ENCODE results near the gene NCS1.

Gene NCS1

DNA sequence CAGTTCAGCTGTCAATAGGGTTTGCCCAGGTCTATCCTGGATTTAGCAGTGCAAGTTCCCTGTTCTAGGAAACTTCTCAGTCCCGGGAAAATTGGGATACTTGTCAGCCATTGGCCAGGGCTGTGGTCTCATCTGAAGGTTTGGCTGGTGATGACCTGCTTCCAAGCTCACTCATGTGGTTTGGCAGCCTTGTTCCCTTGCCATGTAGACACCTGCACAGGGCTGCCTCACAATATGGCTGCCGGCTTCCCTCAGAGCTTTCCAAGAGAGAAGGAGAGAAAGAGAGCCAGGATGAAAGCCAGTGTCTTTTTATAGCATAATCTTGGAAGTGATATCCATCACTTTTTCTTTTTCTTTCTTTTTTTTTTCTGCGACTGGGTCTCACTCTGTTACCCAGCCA is 55.6 kb downstream of the NCS1 start:
- WGBS, 2 experiments (ENCODE audit: insufficient coverage in 2 of 2), result 100% methylated on average over 2 of the region's 3 CpGs
- Histone ChIP-seq H3K9me3 (ENCODE audit: control insufficient read depth, low read length) (peaks cover 18% of the 10 kb centered on the region), H3K27ac (ENCODE audit: low read depth, low read length, severe bottlenecking) (no peak overlapping the region), H3K4me1 (ENCODE audit: control insufficient read depth, insufficient read depth, low read length, poor library complexity, severe bottlenecking) (no peaks in the 10 kb centered on the region), H3K36me3 (ENCODE audit: control insufficient read depth, insufficient read depth, low read length) (peaks cover 84% of the 10 kb centered on the region), H3K4me3 (ENCODE audit: extremely low read depth, insufficient read depth, low read length, poor library complexity, severe bottlenecking) (no peak overlapping the region)

DNA sequence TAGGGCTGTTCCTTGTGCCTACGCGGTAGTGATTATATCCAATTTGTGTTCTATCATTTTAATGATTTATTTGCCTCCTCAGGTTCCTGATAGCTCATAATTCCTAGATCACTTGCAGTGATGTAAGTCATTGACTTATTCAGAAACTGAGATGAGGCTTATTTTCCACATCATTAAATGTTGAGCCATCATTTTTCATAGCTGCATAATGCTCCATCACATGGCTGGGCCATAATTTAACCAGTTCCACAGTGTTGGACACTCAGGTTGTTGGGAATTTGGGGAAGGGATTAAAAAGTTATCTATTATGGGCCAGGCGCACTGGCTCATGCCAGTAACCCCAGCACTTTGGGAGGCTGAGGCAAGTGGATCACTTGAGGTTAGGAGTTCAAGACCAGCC is 57.6 kb downstream of the NCS1 start:
- Histone ChIP-seq H3K27ac (ENCODE audit: low read depth, low read length, severe bottlenecking) (no peak overlapping the region), H3K9me3 (ENCODE audit: control insufficient read depth, low read length) (peaks cover 18% of the 10 kb centered on the region), H3K4me3 (ENCODE audit: extremely low read depth, insufficient read depth, low read length, poor library complexity, severe bottlenecking) (no peak overlapping the region), H3K4me1 (ENCODE audit: control insufficient read depth, insufficient read depth, low read length, poor library complexity, severe bottlenecking) (peaks cover 3% of the 10 kb centered on the region), H3K36me3 (ENCODE audit: control insufficient read depth, insufficient read depth, low read length) (peaks cover 88% of the 10 kb centered on the region)
- 87% methylated on average over 3 of the region's 3 CpGs; no CpG with 5 or more reads in 1 of the 2 experiments for WGBS, 2 experiments (ENCODE audit: insufficient coverage in 2 of 2)

DNA sequence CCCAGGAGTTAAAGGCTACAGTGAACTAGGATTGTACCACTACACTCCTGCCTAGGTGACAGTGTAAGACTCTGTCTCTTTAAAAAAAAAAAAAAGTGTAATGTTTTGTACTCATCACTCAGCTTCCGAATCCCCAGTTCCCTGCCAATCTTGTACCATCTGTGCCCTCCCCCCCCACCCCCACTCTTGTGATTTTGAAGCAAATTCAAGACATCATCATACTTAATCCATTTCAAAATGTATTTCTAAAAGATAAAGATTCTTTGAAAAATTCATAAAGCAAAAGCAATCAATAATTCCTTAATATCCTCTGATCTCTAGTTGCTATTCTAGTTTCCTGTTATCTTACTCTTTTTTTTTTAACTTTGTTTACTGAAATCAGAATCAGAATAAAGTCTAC is 58.4 kb downstream of the NCS1 start:
- WGBS, 2 experiments (ENCODE audit: insufficient coverage in 2 of 2), result 100% methylated on average over 1 of the region's 1 CpG; no CpG with 5 or more reads in 1 of the 2 experiments
- Histone ChIP-seq H3K27ac (ENCODE audit: low read depth, low read length, severe bottlenecking) (no peak overlapping the region), H3K4me3 (ENCODE audit: extremely low read depth, insufficient read depth, low read length, poor library complexity, severe bottlenecking) (no peak overlapping the region), H3K9me3 (ENCODE audit: control insufficient read depth, low read length) (peaks cover 18% of the 10 kb centered on the region), H3K36me3 (ENCODE audit: control insufficient read depth, insufficient read depth, low read length) (peaks cover 83% of the 10 kb centered on the region), H3K4me1 (ENCODE audit: control insufficient read depth, insufficient read depth, low read length, poor library complexity, severe bottlenecking) (peaks cover 6% of the 10 kb centered on the region)

DNA sequence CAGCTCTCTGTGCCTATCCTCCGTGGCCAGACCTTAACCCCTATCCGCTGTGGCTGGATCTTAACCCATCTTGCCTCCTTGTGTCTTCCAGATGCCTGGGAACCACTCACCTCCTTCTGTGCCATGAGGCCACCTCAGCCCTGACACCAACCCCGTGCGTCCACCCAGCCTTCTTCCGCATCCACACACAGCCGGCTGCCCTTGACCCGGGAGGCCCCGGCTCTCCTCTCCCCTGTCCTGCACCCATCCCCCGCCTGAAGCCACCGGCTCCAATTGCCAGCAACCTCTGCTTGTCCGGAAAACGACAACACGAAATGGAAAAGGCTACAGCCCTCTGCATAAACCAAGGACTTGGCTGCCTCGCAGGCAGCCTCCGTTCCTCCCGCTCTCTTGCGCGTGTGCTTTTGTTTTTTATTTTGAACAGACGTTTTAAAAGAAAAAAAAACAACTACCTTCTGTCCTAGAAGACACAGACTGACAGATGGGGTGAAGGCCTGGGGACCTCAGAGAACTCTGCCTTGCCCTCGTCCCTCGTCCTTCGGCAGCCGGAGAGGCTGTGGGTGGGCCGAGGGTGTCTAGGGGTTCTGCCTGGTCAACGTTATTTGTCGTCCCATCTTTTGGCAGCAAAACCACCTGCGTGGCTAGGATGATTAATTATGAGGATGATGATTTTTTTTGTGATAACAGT is 60.8 kb downstream of the NCS1 start:
- 83 to 85% methylated on average over 14 to 27 of the region's 27 CpGs for WGBS, 2 experiments (ENCODE audit: insufficient coverage in 2 of 2)
- no peak overlapping the region for H3K27ac ChIP-seq (ENCODE audit: low read depth, low read length, severe bottlenecking)
- no peak overlapping the region for H3K4me3 ChIP-seq (ENCODE audit: extremely low read depth, insufficient read depth, low read length, poor library complexity, severe bottlenecking)
- H3K36me3 ChIP-seq (ENCODE audit: control insufficient read depth, insufficient read depth, low read length), result peaks cover 71% of the 10 kb centered on the region
- peaks cover 2% of the 10 kb centered on the region for H3K9me3 ChIP-seq (ENCODE audit: control insufficient read depth, low read length)
- H3K4me1 ChIP-seq (ENCODE audit: control insufficient read depth, insufficient read depth, low read length, poor library complexity, severe bottlenecking), result peaks cover 18% of the 10 kb centered on the region

DNA sequence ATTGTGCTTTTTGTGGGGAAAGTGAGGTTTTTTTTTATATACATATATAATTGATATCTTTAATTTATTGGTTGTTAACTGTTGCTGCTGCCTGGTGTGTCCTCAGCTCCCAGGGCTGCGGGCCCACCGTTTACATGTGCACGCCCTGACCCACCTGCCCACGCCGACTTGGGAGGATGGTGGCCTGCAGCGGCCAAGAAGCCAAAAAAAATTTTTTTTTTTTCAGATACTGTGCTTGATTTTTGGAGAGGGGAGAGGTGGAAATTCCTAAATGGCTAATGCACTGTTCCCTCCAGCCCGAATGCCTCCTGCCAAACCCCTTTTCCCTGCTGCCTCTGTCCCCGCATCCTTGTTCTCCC is 61.4 kb downstream of the NCS1 start:
- Histone ChIP-seq H3K9me3 (ENCODE audit: control insufficient read depth, low read length) (no peaks in the 10 kb centered on the region), H3K36me3 (ENCODE audit: control insufficient read depth, insufficient read depth, low read length) (peaks cover 70% of the 10 kb centered on the region), H3K4me3 (ENCODE audit: extremely low read depth, insufficient read depth, low read length, poor library complexity, severe bottlenecking) (no peak overlapping the region), H3K27ac (ENCODE audit: low read depth, low read length, severe bottlenecking) (no peak overlapping the region), H3K4me1 (ENCODE audit: control insufficient read depth, insufficient read depth, low read length, poor library complexity, severe bottlenecking) (peaks cover 18% of the 10 kb centered on the region)
- WGBS, 2 experiments (ENCODE audit: insufficient coverage in 2 of 2), result 86 to 94% methylated on average over 4 to 6 of the region's 8 CpGs

DNA sequence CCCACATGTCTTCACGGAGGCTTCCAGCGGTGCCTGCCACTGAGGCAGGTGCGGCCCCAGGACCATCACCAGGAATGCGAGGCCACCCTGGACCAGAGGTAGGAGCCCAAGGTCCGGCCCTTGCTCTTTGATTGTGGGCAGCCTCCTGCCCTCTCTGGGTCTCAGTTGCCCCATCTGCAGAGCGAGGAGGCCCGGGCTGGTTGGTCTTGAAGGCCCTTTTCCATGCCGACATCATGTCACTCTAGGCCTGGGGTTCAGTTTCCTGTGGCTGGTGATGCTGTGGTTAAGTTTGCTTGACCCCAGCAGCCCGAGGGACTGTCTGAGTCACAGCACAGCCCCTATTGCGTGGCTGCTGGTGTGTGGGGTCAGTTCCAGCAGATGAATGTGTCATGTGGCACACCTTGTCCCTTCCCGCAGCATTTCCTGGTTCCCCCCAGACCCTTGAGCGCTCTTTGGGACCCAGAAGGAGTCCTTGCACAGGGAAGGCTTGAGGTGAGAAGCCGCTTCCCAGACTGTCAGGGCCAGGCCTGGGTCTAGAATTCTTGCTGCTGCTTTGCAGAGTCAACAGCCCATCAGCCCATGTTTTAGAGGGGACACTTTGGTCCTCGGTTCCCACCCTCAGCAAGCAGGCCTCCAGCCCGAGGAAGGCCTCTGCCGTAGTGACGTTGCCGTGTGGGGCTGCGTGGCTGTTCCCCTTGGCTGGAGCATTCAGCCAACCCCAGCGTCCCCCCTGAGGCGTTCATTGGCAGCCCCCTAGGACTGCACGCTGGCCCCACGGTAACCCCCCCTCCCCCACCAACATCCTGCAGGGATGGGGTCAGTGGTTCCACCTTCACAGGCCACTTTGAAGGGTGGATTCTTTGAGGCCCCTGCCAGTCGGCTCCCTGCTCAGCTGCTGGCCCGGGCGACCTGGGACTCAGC is 62.4 kb downstream of the NCS1 start:
- 94% methylated on average over 17 to 23 of the region's 26 CpGs for WGBS, 2 experiments (ENCODE audit: insufficient coverage in 2 of 2)
- H3K27ac ChIP-seq (ENCODE audit: low read depth, low read length, severe bottlenecking), result no peak overlapping the region
- peaks cover 18% of the 10 kb centered on the region for H3K4me1 ChIP-seq (ENCODE audit: control insufficient read depth, insufficient read depth, low read length, poor library complexity, severe bottlenecking)
- no peaks in the 10 kb centered on the region for H3K9me3 ChIP-seq (ENCODE audit: control insufficient read depth, low read length)
- H3K36me3 ChIP-seq (ENCODE audit: control insufficient read depth, insufficient read depth, low read length), result peaks cover 63% of the 10 kb centered on the region
- no peak overlapping the region for H3K4me3 ChIP-seq (ENCODE audit: extremely low read depth, insufficient read depth, low read length, poor library complexity, severe bottlenecking)

DNA sequence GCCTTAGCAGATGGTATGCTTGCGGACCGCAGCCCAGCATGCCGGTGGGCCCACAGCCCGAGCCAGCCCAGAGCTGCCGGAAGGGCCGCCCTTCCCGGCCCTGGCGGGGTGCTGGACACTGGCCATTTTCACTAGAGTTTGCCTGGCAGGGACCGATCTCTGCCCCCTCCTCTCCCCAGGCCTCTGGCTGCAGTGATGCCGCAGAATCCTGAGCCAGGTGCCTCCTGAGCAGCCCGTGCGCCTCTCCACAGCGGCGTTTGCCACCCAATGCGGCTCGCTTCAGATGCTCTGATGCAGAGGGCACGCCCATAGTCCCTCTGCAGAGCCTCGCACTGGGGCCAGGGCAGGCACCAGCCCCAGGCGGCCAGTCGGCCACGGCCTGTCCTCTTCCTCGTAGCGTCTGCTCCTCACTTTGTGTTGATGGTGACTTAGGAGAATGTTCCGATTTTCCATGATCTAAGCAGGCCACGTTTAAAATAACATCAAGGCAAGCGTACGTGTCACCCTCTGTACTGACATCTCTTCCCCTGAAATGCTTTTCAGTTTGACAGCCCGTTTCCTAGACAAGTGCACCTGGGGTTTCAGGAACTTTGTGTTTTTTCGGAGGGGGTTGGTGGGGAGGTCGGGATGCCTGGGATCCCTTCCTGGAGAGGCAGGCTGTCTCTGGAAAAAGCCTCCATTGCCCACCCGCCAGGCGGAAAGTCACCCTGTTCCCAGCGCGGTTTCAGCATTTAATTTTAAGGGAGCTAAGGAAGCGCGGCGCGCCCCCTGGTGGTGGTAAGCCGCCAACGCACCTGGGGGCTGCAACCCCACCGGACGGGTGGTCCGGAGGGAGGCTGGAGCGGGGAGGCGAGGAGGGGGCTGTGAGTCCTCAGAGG is 63.6 kb downstream of the NCS1 start:
- H3K27ac ChIP-seq (ENCODE audit: low read depth, low read length, severe bottlenecking), result no peak overlapping the region
- H3K4me3 ChIP-seq (ENCODE audit: extremely low read depth, insufficient read depth, low read length, poor library complexity, severe bottlenecking), result no peak overlapping the region
- H3K9me3 ChIP-seq (ENCODE audit: control insufficient read depth, low read length), result no peaks in the 10 kb centered on the region
- peaks cover 21% of the 10 kb centered on the region for H3K4me1 ChIP-seq (ENCODE audit: control insufficient read depth, insufficient read depth, low read length, poor library complexity, severe bottlenecking)
- WGBS, 2 experiments (ENCODE audit: insufficient coverage in 2 of 2), result 62 to 63% methylated on average over 39 to 41 of the region's 45 CpGs
- peaks cover 54% of the 10 kb centered on the region for H3K36me3 ChIP-seq (ENCODE audit: control insufficient read depth, insufficient read depth, low read length)

DNA sequence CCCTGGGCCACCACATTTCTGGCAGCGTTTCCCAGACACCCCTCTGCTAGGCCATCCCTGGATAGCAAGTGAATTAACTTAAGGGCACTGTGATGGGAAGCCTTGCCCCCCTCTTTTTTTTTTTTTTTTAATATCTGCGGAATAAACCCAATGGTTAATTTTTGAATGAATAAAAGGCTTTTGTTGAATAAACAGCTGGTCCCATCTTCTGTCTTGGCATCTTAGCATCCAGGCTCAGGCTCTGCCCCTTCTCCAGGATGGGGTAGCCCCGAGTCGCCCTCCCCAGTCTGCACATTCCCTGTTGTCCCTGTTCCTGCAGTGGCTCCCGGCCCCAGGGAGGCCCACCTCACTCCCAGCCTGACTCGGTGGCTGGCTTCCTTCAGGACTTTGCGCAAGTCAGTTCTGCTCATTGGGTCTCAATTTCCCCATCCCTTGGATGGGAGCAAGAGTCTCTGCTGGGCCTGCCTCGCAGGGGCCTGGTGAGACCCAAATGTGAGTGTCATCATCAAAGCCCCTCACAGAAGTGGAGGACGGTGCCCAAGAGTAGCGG is 64.3 kb downstream of the NCS1 start:
- Histone ChIP-seq H3K4me1 (ENCODE audit: control insufficient read depth, insufficient read depth, low read length, poor library complexity, severe bottlenecking) (peaks cover 21% of the 10 kb centered on the region), H3K27ac (ENCODE audit: low read depth, low read length, severe bottlenecking) (no peak overlapping the region), H3K4me3 (ENCODE audit: extremely low read depth, insufficient read depth, low read length, poor library complexity, severe bottlenecking) (no peak overlapping the region), H3K36me3 (ENCODE audit: control insufficient read depth, insufficient read depth, low read length) (peaks cover 52% of the 10 kb centered on the region), H3K9me3 (ENCODE audit: control insufficient read depth, low read length) (no peaks in the 10 kb centered on the region)
- WGBS, 2 experiments (ENCODE audit: insufficient coverage in 2 of 2), result 73 to 78% methylated on average over 6 to 8 of the region's 10 CpGs

DNA sequence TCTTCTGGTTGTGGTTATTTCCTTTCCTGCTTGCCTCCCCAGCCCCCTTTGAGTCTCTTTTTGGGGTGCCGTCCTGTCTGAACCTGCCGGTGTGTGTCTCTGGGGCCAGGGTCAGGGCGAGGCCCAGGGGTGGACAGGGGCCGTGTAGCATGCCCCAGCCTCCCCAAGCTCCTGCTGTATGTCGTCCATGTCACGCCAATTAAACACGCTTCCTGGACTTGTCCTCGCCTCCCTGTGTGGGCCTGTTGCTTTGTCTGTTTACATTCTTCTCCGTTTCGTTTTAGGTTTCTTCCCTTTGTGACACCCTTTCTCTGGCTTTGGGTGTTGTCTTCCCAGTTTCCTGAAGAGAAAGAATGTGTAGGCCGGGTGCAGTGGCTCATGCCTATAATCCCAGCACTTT is 64.9 kb downstream of the NCS1 start:
- 82 to 93% methylated on average over 11 of the region's 11 CpGs for WGBS, 2 experiments (ENCODE audit: insufficient coverage in 2 of 2)
- Histone ChIP-seq H3K27ac (ENCODE audit: low read depth, low read length, severe bottlenecking) (no peak overlapping the region), H3K4me3 (ENCODE audit: extremely low read depth, insufficient read depth, low read length, poor library complexity, severe bottlenecking) (no peak overlapping the region), H3K9me3 (ENCODE audit: control insufficient read depth, low read length) (no peaks in the 10 kb centered on the region), H3K4me1 (ENCODE audit: control insufficient read depth, insufficient read depth, low read length, poor library complexity, severe bottlenecking) (peaks cover 21% of the 10 kb centered on the region), H3K36me3 (ENCODE audit: control insufficient read depth, insufficient read depth, low read length) (peaks cover 49% of the 10 kb centered on the region)

All from mesodermal cell (in vitro differentiated cells).